Body of pancreas (tissue), 4 donors: Measurements from ENCODE around the gene CSNK1G1.

Experiments
- POLR2A ChIP-seq, 3 donors: fragments of 450-650 bp; IDR thresholded peaks; one replicate each; pipeline ENCODE4 v1.6.1; 2016; ENCODE audit warnings: antibody characterized with exemption in 3 of 3, mild to moderate bottlenecking in 2 of 3
- TF ChIP-seq, protein P1 (sequence below), 7 experiments: fragments of 450-650 bp in 4 of 7; fragments of 200-600 bp in 3 of 7; sonication (generic) in 3 of 7; IDR thresholded peaks; one replicate each; pipeline ENCODE4 v1.5.1; 2016 to 2019; ENCODE audit warnings: antibody characterized with exemption in 7 of 7

GRCh38 chr15:64287953-64288352 is 68.0 kb downstream of the CSNK1G1 start:
- TF ChIP-seq POLR2A (IDR thresholded peaks at IDR 0.05) = no peak
- TF ChIP-seq, protein P1, sequence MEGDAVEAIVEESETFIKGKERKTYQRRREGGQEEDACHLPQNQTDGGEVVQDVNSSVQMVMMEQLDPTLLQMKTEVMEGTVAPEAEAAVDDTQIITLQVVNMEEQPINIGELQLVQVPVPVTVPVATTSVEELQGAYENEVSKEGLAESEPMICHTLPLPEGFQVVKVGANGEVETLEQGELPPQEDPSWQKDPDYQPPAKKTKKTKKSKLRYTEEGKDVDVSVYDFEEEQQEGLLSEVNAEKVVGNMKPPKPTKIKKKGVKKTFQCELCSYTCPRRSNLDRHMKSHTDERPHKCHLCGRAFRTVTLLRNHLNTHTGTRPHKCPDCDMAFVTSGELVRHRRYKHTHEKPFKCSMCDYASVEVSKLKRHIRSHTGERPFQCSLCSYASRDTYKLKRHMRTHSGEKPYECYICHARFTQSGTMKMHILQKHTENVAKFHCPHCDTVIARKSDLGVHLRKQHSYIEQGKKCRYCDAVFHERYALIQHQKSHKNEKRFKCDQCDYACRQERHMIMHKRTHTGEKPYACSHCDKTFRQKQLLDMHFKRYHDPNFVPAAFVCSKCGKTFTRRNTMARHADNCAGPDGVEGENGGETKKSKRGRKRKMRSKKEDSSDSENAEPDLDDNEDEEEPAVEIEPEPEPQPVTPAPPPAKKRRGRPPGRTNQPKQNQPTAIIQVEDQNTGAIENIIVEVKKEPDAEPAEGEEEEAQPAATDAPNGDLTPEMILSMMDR (IDR thresholded peaks at IDR 0.05) = no peak
